Osteoblast (primary cell): ENCODE results near the gene LAMC1. TPM values are rescaled to one million over a fixed set of nuclear protein-coding genes. Genes with fewer than 3 reads are reported as not detected.

Experiments
- DNase-seq: peaks from one replicate; pipeline ENCODE4 v3.0.0; 2011; ENCODE audit warnings: low spot score, mixed read lengths; ENCODE audit not compliant: insufficient read length; ENCODE audit errors: missing footprints
- H2AFZ ChIP-seq: 2 replicates; pipeline ENCODE4 v1.6.0; 2011; ENCODE audit warnings: mild to moderate bottlenecking, low read length
- H3K27ac ChIP-seq: 2 replicates; pipeline ENCODE4 v1.5.1; 2011; ENCODE audit warnings: mild to moderate bottlenecking, low read depth, low read length, moderate library complexity
- H3K27me3 ChIP-seq: 2 replicates; pipeline ENCODE4 v1.6.0; 2012; ENCODE audit warnings: mild to moderate bottlenecking, control low read depth, inconsistent platforms, low read length, moderate library complexity; ENCODE audit not compliant: insufficient read depth
- H3K36me3 ChIP-seq: 2 replicates; pipeline ENCODE4 v1.5.1; 2011; ENCODE audit warnings: mild to moderate bottlenecking, low read length, control low read depth, moderate library complexity; ENCODE audit not compliant: insufficient read depth
- H3K4me1 ChIP-seq: 2 replicates; pipeline ENCODE4 v1.5.1; 2011; ENCODE audit warnings: mild to moderate bottlenecking, low read length, control low read depth, moderate library complexity; ENCODE audit not compliant: insufficient read depth
- H3K4me2 ChIP-seq: 2 replicates; pipeline ENCODE4 v1.6.0; 2011; ENCODE audit warnings: mild to moderate bottlenecking, low read length; ENCODE audit not compliant: insufficient read depth
- H3K4me3 ChIP-seq: fragments of 200-600 bp; sonication (generic); 3 replicates; pipeline ENCODE4 v1.5.1; 2012; ENCODE audit warnings: mild to moderate bottlenecking, low read length, inconsistent platforms; ENCODE audit not compliant: insufficient read depth
- H3K79me2 ChIP-seq: 2 replicates; pipeline ENCODE4 v1.6.0; 2012; ENCODE audit warnings: mild to moderate bottlenecking, low read length, control low read depth, inconsistent platforms; ENCODE audit not compliant: insufficient read depth
- H3K9me3 ChIP-seq: 2 replicates; pipeline ENCODE4 v1.5.1; 2011; ENCODE audit warnings: low read depth, low read length, control low read depth
- H4K20me1 ChIP-seq: 2 replicates; pipeline ENCODE4 v1.6.0; 2012; ENCODE audit warnings: mild to moderate bottlenecking, low read length, control low read depth; ENCODE audit not compliant: insufficient read depth
- total RNA-seq: library from RNA; depleted of rRNA; stranded (reverse); fragments of >200 nt; gene quantifications from 2 replicates; pipeline ENCODE4 v1.2.3, GENCODE V29; 2012
- TF ChIP-seq, protein P1 (sequence below): IDR thresholded peaks from 2 replicates; pipeline ENCODE4 v1.5.1; 2011; ENCODE audit warnings: mild to moderate bottlenecking, low read depth, low read length, moderate library complexity; ENCODE audit errors: extremely low read depth

LAMC1 gene
- total RNA-seq, 1 donor: 966 TPM

DNA sequence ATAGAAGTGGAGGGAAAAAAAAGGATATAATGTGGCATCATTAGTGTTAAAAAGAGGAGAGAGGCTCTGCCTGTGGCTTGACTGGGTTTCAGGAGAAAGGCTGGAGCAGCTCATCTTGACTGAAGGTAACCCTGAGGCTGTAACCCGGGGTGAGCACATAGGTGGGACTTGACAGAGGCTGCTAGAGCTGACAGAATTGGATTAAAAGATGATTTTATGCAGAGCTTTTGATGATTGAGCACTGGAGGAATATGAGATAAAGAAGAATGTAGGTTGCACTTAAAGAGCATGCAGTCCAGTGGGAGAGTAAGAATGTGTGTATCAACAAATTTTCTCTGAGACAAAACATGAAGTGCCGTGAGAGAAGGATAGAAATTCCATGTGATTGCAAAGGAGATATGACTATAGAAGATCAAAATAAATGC is 17.3 kb downstream of the LAMC1 start:
- H3K27ac ChIP-seq: peak overlapping the region; percentile 96
- H3K79me2 ChIP-seq: peaks cover 98% of the 10 kb centered on the region
- H4K20me1 ChIP-seq: peaks cover 27% of the 10 kb centered on the region
- peaks cover 67% of the 10 kb centered on the region for H3K4me1 ChIP-seq
- no peak overlapping the region for H2AFZ ChIP-seq
- H3K27me3 ChIP-seq: no peaks in the 10 kb centered on the region
- peak overlapping the region; percentile 41 for H3K4me2 ChIP-seq
- peaks cover 13% of the 10 kb centered on the region for H3K36me3 ChIP-seq
- DNase-seq: no peak
- peak overlapping the region; percentile 18 for H3K4me3 ChIP-seq
- TF ChIP-seq, protein P1, sequence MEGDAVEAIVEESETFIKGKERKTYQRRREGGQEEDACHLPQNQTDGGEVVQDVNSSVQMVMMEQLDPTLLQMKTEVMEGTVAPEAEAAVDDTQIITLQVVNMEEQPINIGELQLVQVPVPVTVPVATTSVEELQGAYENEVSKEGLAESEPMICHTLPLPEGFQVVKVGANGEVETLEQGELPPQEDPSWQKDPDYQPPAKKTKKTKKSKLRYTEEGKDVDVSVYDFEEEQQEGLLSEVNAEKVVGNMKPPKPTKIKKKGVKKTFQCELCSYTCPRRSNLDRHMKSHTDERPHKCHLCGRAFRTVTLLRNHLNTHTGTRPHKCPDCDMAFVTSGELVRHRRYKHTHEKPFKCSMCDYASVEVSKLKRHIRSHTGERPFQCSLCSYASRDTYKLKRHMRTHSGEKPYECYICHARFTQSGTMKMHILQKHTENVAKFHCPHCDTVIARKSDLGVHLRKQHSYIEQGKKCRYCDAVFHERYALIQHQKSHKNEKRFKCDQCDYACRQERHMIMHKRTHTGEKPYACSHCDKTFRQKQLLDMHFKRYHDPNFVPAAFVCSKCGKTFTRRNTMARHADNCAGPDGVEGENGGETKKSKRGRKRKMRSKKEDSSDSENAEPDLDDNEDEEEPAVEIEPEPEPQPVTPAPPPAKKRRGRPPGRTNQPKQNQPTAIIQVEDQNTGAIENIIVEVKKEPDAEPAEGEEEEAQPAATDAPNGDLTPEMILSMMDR: no peak
- no peaks in the 10 kb centered on the region for H3K9me3 ChIP-seq

DNA sequence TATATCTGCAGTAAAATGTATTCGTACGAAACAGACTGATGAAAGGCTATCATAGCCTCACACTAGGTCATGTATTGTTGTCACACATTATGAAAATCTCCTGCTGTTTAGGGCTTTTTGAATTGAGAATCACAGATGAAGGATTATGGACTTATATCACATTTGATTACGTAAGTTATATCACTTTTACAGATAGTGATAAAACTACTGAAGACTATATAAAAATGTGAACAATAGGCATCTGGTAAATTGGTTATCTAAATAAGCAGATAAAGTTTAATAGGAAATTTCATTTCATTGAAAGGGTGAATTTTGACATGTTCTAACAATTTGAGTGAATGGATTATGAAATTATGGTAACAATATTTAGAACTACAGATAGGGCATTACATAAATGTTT is 20.0 kb downstream of the LAMC1 start:
- no peak for DNase-seq
- Histone ChIP-seq H3K27ac (peak overlapping the region; percentile 96), H3K79me2 (peaks cover 98% of the 10 kb centered on the region), H3K36me3 (peaks cover 2% of the 10 kb centered on the region), H4K20me1 (peaks cover 22% of the 10 kb centered on the region), H3K9me3 (no peaks in the 10 kb centered on the region), H3K4me1 (peaks cover 65% of the 10 kb centered on the region), H2AFZ (no peak overlapping the region), H3K4me2 (peak overlapping the region; percentile 61), H3K27me3 (no peaks in the 10 kb centered on the region), H3K4me3 (no peak overlapping the region)
- TF ChIP-seq, protein P1: no peak

DNA sequence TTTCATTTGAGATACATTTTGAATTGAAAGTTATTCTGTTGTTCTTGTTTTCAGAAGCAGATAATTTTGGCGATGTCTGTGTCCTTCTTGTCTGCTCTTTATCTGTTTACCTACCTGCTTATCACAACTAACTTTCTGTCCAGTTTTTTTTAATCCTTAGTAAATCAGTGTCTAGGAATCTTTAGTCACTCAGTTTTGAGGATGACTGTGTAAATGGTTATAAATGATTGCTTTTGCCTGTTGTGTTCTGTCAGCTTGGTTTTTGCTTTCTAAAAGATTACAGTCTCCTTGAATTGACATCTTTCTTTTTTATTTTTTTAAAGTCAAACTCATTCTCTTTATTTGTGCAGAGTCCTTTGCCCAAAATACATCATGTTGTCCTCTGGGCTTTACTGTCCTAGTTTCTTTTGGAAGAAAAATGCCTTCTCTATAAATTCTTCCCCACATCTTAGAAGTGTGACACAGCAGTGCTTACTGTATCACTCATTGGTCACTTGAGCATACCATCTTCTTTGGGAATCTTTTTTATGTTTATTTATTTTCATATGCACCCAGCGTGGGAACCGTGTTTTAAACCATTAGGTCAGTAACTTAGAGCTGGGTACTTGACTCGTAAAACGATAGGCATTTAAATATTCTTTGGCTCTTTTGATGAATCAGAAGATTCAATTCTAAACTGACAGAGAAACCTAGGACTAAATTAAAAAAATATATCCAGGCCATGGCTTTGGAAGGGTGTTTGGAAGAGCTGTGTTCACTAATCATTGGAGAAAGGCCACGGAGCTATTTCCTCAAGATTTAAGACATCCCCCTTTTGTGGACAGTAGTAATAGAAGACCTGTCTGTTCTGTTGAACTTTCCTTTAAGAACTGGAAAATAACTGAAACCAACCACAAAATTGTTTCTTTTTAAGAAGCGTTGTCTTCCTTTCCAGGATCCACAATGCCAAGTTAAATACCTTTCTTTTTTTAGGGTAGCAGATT is 20.9 kb downstream of the LAMC1 start:
- Histone ChIP-seq H4K20me1 (peaks cover 23% of the 10 kb centered on the region), H3K4me1 (peaks cover 56% of the 10 kb centered on the region), H3K4me3 (peak overlapping the region; percentile 19), H3K79me2 (peaks cover 98% of the 10 kb centered on the region), H3K4me2 (peak overlapping the region; percentile 61), H2AFZ (no peak overlapping the region), H3K36me3 (no peaks in the 10 kb centered on the region), H3K27ac (peak overlapping the region; percentile 96), H3K27me3 (no peaks in the 10 kb centered on the region), H3K9me3 (no peaks in the 10 kb centered on the region)
- TF ChIP-seq, protein P1: no peak
- no peak for DNase-seq
